Astrocyte of the spinal cord (primary cell): ENCODE measurements around the gene PSME1.

ENCODE experiments used
- DNase-seq: peaks from one replicate; pipeline ENCODE4 v3.0.0; 2011; ENCODE audit warnings: low read depth, low spot score
- H3K4me3 ChIP-seq: 2 replicates; pipeline ENCODE4 v1.5.1; 2011; ENCODE audit warnings: low read depth, mild to moderate bottlenecking, low read length, moderate library complexity
- in situ Hi-C: cut with HindIII; loops from 2 replicates; pipeline ENCODE4 v1.10.0; 2017; ENCODE audit warnings: low sequenced_read_pairs
- TF ChIP-seq, protein P1 (sequence below): IDR thresholded peaks from 2 replicates; pipeline ENCODE4 v1.5.1; 2012; ENCODE audit warnings: low read depth, mild to moderate bottlenecking, low read length, inconsistent platforms

The PSME1 gene

GRCh38 chr14:24122416-24122815 is 13.6 kb upstream of the PSME1 start:
- in situ Hi-C loops = no loop called here
- no peak overlapping the region for H3K4me3 ChIP-seq
- TF ChIP-seq, protein P1, sequence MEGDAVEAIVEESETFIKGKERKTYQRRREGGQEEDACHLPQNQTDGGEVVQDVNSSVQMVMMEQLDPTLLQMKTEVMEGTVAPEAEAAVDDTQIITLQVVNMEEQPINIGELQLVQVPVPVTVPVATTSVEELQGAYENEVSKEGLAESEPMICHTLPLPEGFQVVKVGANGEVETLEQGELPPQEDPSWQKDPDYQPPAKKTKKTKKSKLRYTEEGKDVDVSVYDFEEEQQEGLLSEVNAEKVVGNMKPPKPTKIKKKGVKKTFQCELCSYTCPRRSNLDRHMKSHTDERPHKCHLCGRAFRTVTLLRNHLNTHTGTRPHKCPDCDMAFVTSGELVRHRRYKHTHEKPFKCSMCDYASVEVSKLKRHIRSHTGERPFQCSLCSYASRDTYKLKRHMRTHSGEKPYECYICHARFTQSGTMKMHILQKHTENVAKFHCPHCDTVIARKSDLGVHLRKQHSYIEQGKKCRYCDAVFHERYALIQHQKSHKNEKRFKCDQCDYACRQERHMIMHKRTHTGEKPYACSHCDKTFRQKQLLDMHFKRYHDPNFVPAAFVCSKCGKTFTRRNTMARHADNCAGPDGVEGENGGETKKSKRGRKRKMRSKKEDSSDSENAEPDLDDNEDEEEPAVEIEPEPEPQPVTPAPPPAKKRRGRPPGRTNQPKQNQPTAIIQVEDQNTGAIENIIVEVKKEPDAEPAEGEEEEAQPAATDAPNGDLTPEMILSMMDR = no peak
- DNase-seq = no peak

GRCh38 chr14:24122898-24123297 is 13.1 kb upstream of the PSME1 start:
- DNase-seq = no peak
- no peak overlapping the region for H3K4me3 ChIP-seq
- TF ChIP-seq, protein P1 = no peak
- in situ Hi-C loops = no loop called here

- in situ Hi-C loops = no loop called here
- H3K4me3 ChIP-seq = no peak overlapping the region
- no peak for DNase-seq
- TF ChIP-seq, protein P1 = no peak
Measured at GRCh38 chr14:24123424-24124417, 12.3 kb upstream of the PSME1 start.

GRCh38 chr14:24126939-24127338 is 9.1 kb upstream of the PSME1 start:
- in situ Hi-C loops = no loop called here
- no peak overlapping the region for H3K4me3 ChIP-seq
- TF ChIP-seq, protein P1 = no peak
- DNase-seq = no peak

GRCh38 chr14:24127673-24128072 is 8.3 kb upstream of the PSME1 start:
- in situ Hi-C loops = no loop called here
- TF ChIP-seq, protein P1 = no peak
- H3K4me3 ChIP-seq = no peak overlapping the region
- DNase-seq = no peak

DNA sequence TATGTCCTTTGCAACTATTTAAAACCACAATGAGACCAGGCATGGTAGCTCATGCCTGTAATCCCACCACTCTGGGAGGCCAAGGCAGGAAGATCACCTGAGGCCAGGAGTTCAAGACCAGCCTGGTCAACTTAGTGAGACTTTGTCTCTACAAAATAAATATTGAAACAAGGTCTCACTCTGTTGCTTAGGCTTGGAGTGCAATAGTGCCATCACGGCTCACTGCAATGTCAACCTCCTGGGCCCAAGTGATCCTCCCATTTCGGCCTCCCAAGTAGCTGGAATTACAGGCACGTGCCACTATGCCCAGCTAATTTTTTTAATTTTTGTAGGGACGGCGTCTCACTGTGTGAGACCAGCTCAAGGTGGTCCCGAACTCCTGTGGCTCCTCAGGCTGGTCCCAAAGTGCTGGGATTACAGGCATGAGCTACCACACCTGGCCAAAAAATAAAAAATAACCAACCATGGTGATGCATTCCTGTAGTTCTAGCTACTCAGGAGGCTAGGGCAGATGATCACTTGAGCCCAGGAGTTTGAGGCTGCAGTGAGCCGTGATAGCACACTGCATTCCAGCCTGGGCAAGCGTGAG is 6.5 kb upstream of the PSME1 start:
- DNase-seq = no peak
- TF ChIP-seq, protein P1 = no peak
- no peak overlapping the region for H3K4me3 ChIP-seq
- in situ Hi-C loops = no loop called here
